Measurements from ENCODE around the gene RRM1. TPM values are rescaled to one million over a fixed set of nuclear protein-coding genes. Genes with fewer than 3 reads are reported as not detected.
A peak's percentile ranks its signal among the peaks of the same experiment; 100 is the strongest.

RRM1 gene
- polyA plus RNA-seq, 1 donor (not counting 4 experiments of a cell fraction or from before 2014, with no cell fraction given) = 65.6 TPM

DNA sequence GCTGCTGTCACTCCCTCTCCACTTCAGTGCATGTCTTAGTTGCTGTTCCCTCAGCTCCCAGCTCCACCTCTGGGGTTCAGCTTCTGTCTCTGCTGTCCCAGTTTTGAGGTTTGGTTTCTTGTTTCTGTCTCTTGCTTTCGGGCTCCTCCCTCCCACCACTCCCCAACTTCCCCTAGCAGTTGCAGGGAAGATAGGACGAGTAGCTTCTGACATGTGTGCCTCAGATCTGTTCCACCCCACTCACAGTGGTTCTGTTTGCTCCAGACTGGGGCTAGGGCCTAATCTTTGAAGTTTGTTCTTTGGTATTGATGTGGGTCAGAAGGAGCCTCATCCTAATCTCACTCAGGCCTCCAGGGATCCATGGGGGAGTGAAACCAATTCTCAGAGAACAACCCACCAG is 2.6 kb upstream of the RRM1 start:
- Histone ChIP-seq H3K9me3 (ENCODE audit: control insufficient read depth, low read depth, low read length) (no peaks in the 10 kb centered on the region), H3K4me3 (ENCODE audit: control insufficient read depth in 2 of 3, extremely low read depth in 1 of 3, insufficient read depth in 2 of 3, low read depth in 1 of 3, low read length in 3 of 3) (no peak overlapping the region), H2AFZ (ENCODE audit: control insufficient read depth, low read length) (no peak overlapping the region), H3K4me1 (ENCODE audit: control insufficient read depth, extremely low read depth, insufficient read depth, low read length) (peaks cover 20% of the 10 kb centered on the region), H3K79me2 (ENCODE audit: control insufficient read depth, insufficient read depth, low read length) (peaks cover 22% of the 10 kb centered on the region), H3K27me3 (ENCODE audit: control insufficient read depth, extremely low read depth, insufficient read depth, low read length) (no peaks in the 10 kb centered on the region), H3K27ac (ENCODE audit: control insufficient read depth, insufficient read depth, low read length) (no peak overlapping the region), H3K9me1 (ENCODE audit: control insufficient read depth, extremely low read depth, insufficient read depth, low read length) (no peaks in the 10 kb centered on the region), H3K9ac (ENCODE audit: control insufficient read depth, extremely low read depth, insufficient read depth, low read length) (no peak overlapping the region), H3K36me3 (ENCODE audit: control insufficient read depth in 2 of 2, extremely low read depth in 1 of 2, insufficient read depth in 2 of 2, low read length in 2 of 2) (peaks cover 0 to 5% of the 10 kb centered on the region in 2 experiments), H4K20me1 (ENCODE audit: control insufficient read depth, extremely low read depth, insufficient read depth, low read length) (no peaks in the 10 kb centered on the region), H3K4me2 (ENCODE audit: control insufficient read depth, extremely low read depth, insufficient read depth, low read depth, low read length) (no peak overlapping the region)
- TF ChIP-seq EZH2 (IDR thresholded peaks at IDR 0.05; ENCODE audit: low read length) = no peak
- TF ChIP-seq, protein P1, sequence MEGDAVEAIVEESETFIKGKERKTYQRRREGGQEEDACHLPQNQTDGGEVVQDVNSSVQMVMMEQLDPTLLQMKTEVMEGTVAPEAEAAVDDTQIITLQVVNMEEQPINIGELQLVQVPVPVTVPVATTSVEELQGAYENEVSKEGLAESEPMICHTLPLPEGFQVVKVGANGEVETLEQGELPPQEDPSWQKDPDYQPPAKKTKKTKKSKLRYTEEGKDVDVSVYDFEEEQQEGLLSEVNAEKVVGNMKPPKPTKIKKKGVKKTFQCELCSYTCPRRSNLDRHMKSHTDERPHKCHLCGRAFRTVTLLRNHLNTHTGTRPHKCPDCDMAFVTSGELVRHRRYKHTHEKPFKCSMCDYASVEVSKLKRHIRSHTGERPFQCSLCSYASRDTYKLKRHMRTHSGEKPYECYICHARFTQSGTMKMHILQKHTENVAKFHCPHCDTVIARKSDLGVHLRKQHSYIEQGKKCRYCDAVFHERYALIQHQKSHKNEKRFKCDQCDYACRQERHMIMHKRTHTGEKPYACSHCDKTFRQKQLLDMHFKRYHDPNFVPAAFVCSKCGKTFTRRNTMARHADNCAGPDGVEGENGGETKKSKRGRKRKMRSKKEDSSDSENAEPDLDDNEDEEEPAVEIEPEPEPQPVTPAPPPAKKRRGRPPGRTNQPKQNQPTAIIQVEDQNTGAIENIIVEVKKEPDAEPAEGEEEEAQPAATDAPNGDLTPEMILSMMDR (optimal IDR thresholded peaks at IDR 0.05 in 1 of 3, IDR thresholded peaks at IDR 0.05 in 1 of 3, conservative IDR thresholded peaks at IDR 0.05 in 1 of 3; ENCODE audit: extremely low read depth in 1 of 3, insufficient read depth in 2 of 3, low read length in 3 of 3) = no peak
- FAIRE-seq (no peak), DNase-seq (ENCODE audit: low read depth, low spot score) (no peak)
- dilution Hi-C loops (cut with MboI; ENCODE audit: extremely low pct_ligation_motif_present, low sequenced_read_pairs) = no loop called here

DNA sequence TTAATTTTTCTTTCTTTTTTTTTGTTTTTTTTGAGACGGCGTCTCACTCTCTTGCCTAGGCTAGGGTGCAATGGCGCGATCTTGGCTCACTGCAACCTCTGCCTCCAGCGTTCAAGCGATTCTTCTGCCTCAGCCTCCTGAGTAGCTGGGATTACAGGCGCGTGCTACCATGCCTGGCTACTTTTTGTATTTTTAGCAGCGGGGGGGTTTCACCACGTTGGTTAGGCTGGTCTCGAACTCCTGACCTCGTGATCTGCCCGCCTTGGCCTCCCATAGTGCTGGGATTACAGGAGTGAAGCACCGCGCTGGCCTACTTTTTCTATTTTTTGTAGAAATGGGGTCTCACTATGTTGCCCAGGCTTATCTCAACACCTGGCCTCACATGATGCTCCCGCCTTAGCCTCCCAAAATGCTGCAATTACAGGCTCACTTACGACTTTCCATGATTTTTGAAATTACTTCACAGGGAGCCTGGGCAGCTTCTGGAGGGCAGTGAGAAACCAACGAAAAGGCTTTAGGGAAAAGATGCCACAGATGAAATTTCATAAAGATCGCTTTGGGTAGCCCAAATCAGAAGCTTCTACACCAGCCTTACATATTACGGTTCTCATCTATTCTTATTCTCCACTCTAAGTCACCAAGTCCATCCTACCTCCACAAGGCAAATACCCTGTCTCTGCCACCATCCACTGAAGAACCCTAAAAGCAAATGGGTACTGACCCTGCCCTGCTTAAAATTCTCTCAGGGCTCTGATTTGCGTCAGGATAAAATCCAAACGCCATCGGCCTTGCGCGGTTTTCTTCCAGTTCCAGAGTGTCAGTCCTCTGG is 866 bp upstream of the RRM1 start:
- H3K79me2 ChIP-seq (ENCODE audit: control insufficient read depth, insufficient read depth, low read length) = peaks cover 34% of the 10 kb centered on the region
- no peaks in the 10 kb centered on the region for H3K27me3 ChIP-seq (ENCODE audit: control insufficient read depth, extremely low read depth, insufficient read depth, low read length)
- DNase-seq (ENCODE audit: low read depth, low spot score) (no peak), FAIRE-seq (no peak)
- peak overlapping the region; percentile 87 for H3K9ac ChIP-seq (ENCODE audit: control insufficient read depth, extremely low read depth, insufficient read depth, low read length)
- H3K27ac ChIP-seq (ENCODE audit: control insufficient read depth, insufficient read depth, low read length) = peak overlapping the region; percentile 81
- H3K4me1 ChIP-seq (ENCODE audit: control insufficient read depth, extremely low read depth, insufficient read depth, low read length) = peaks cover 22% of the 10 kb centered on the region
- H3K4me3 ChIP-seq (ENCODE audit: control insufficient read depth in 2 of 3, extremely low read depth in 1 of 3, insufficient read depth in 2 of 3, low read depth in 1 of 3, low read length in 3 of 3) = peak overlapping the region; percentile 77 to 92 (median 92)
- no peaks in the 10 kb centered on the region for H3K9me1 ChIP-seq (ENCODE audit: control insufficient read depth, extremely low read depth, insufficient read depth, low read length)
- dilution Hi-C loops (cut with MboI; ENCODE audit: extremely low pct_ligation_motif_present, low sequenced_read_pairs) = no loop called here
- no peaks in the 10 kb centered on the region for H3K9me3 ChIP-seq (ENCODE audit: control insufficient read depth, low read depth, low read length)
- TF ChIP-seq EZH2 (IDR thresholded peaks at IDR 0.05; ENCODE audit: low read length) = no peak
- TF ChIP-seq, protein P1 (optimal IDR thresholded peaks at IDR 0.05 in 1 of 3, IDR thresholded peaks at IDR 0.05 in 1 of 3, conservative IDR thresholded peaks at IDR 0.05 in 1 of 3; ENCODE audit: extremely low read depth in 1 of 3, insufficient read depth in 2 of 3, low read length in 3 of 3) = no peak
- H3K36me3 ChIP-seq (ENCODE audit: control insufficient read depth in 2 of 2, extremely low read depth in 1 of 2, insufficient read depth in 2 of 2, low read length in 2 of 2) = peaks cover 0 to 3% of the 10 kb centered on the region in 2 experiments
- H4K20me1 ChIP-seq (ENCODE audit: control insufficient read depth, extremely low read depth, insufficient read depth, low read length) = no peaks in the 10 kb centered on the region
- peak overlapping the region; percentile 87 for H2AFZ ChIP-seq (ENCODE audit: control insufficient read depth, low read length)
- H3K4me2 ChIP-seq (ENCODE audit: control insufficient read depth, extremely low read depth, insufficient read depth, low read depth, low read length) = peak overlapping the region; percentile 99

Measured in keratinocyte (primary cell).